K562 (cell line): ENCODE results near the gene SERP1.

Experiments
- CC2D1A ChIP-seq: fragments of 450-650 bp; IDR thresholded peaks from 2 replicates; pipeline ENCODE4 v1.6.1; 2017; ENCODE audit warnings: mild to moderate bottlenecking
- CEBPB ChIP-seq: fragments of 450-650 bp; IDR thresholded peaks from 2 replicates; pipeline ENCODE4 v1.6.1; 2016; ENCODE audit warnings: missing genetic modification characterization, missing compliant biosample characterization
- GTF2E2 ChIP-seq: fragments of 200-800 bp; sonication (Bioruptor generic); IDR thresholded peaks from 2 replicates; pipeline ENCODE4 v1.6.1; 2016; ENCODE audit warnings: missing genetic modification characterization, missing compliant biosample characterization
- NFXL1 ChIP-seq: fragments of 450-650 bp; formaldehyde crosslinking; IDR thresholded peaks from 2 replicates; pipeline ENCODE4 v1.4.0; 2021; ENCODE audit warnings: mild to moderate bottlenecking
- NONO ChIP-seq, 2 experiments: fragments of 200-400 bp in 1 of 2; fragments of 450-650 bp in 1 of 2; formaldehyde crosslinking in 1 of 2; IDR thresholded peaks; 2 replicates each; pipeline ENCODE4 v1.6.1; 2017; ENCODE audit warnings: low read depth in 2 of 2, mild to moderate bottlenecking in 2 of 2, moderate library complexity in 2 of 2, low read length in 1 of 2
- TCF7 ChIP-seq: sonication (generic); IDR thresholded peaks from 2 replicates; pipeline ENCODE4 v1.6.1; 2016; ENCODE audit warnings: antibody characterized with exemption, borderline replicate concordance
- YY1 ChIP-seq, 3 experiments: IDR thresholded peaks; 2 replicates each; pipeline ENCODE4 v1.6.1; 2011; ENCODE audit warnings: low read length in 2 of 3, mild to moderate bottlenecking in 2 of 3, moderate library complexity in 2 of 3, borderline replicate concordance in 1 of 3, control low read depth in 1 of 3, low read depth in 1 of 3; ENCODE audit not compliant: insufficient read depth in 3 of 3, insufficient replicate concordance in 2 of 3, control insufficient read depth in 1 of 3, insufficient read length in 1 of 3; ENCODE audit errors: extremely low read depth in 1 of 3
- TF ChIP-seq, protein P1 (sequence below), 3 experiments: IDR thresholded peaks in 2 of 3; conservative IDR thresholded peaks in 1 of 3; 2 replicates each; pipeline ENCODE4 v1.5.1; 2011 to 2012; ENCODE audit warnings: low read length in 3 of 3, mild to moderate bottlenecking in 3 of 3, control low read depth in 2 of 3, improper control_type of control experiment in 1 of 3, inconsistent platforms in 1 of 3, low read depth in 1 of 3, mixed read lengths in 1 of 3, moderate library complexity in 1 of 3; ENCODE audit not compliant: insufficient read depth in 2 of 3

DNA sequence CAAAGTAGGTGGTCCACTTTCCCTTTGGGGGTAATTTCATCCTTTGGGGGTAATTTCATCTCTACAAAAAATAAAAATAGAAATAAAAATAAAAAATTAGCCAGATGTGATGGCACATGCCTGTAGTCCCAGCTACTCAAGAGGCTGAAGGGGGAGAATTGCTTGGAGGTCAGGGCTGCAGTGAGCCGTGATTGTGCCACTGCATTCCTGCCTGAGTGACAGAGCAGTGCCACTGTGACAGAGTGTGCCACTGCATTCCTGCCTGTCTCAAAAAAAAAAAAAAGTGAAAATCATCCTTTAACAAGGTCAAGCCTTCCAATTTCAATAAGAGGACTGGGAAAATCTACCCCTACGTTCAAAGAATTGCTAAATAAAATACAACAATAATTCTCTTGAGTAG lies 22.8 kb downstream of the SERP1 start:
- no peak for TF ChIP-seq CEBPB (tag)
- TF ChIP-seq TCF7: no peak
- TF ChIP-seq, protein P1, sequence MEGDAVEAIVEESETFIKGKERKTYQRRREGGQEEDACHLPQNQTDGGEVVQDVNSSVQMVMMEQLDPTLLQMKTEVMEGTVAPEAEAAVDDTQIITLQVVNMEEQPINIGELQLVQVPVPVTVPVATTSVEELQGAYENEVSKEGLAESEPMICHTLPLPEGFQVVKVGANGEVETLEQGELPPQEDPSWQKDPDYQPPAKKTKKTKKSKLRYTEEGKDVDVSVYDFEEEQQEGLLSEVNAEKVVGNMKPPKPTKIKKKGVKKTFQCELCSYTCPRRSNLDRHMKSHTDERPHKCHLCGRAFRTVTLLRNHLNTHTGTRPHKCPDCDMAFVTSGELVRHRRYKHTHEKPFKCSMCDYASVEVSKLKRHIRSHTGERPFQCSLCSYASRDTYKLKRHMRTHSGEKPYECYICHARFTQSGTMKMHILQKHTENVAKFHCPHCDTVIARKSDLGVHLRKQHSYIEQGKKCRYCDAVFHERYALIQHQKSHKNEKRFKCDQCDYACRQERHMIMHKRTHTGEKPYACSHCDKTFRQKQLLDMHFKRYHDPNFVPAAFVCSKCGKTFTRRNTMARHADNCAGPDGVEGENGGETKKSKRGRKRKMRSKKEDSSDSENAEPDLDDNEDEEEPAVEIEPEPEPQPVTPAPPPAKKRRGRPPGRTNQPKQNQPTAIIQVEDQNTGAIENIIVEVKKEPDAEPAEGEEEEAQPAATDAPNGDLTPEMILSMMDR (IDR thresholded peaks at IDR 0.05 in 2 of 3, conservative IDR thresholded peaks at IDR 0.05 in 1 of 3; ENCODE audit: insufficient read depth in 2 of 3, low read depth in 1 of 3, low read length in 3 of 3): no peak
- TF ChIP-seq NONO (IDR thresholded peaks at IDR 0.05; ENCODE audit: low read depth in 2 of 2, low read length in 1 of 2): no peak
- TF ChIP-seq GTF2E2 (tag): no peak
- no peak for TF ChIP-seq CC2D1A
- no peak for TF ChIP-seq YY1 (IDR thresholded peaks at IDR 0.05; ENCODE audit: borderline replicate concordance in 1 of 3, control insufficient read depth in 1 of 3, extremely low read depth in 1 of 3, insufficient read depth in 3 of 3, insufficient read length in 1 of 3, insufficient replicate concordance in 2 of 3, low read depth in 1 of 3, low read length in 2 of 3)
- TF ChIP-seq NFXL1 (CRISPR knock-in tag): no peak
